SKM-1 treated with dmso at 0.1 percent for 144 hours (cell line): Measurements from ENCODE around the gene ADAMTS16.

Experiments used
- DNase-seq: peaks from one replicate; lab custom pipeline; 2025; ENCODE audit not compliant: unreplicated experiment; lab: John Stamatoyannopoulos, UW

The ADAMTS16 gene

DNA sequence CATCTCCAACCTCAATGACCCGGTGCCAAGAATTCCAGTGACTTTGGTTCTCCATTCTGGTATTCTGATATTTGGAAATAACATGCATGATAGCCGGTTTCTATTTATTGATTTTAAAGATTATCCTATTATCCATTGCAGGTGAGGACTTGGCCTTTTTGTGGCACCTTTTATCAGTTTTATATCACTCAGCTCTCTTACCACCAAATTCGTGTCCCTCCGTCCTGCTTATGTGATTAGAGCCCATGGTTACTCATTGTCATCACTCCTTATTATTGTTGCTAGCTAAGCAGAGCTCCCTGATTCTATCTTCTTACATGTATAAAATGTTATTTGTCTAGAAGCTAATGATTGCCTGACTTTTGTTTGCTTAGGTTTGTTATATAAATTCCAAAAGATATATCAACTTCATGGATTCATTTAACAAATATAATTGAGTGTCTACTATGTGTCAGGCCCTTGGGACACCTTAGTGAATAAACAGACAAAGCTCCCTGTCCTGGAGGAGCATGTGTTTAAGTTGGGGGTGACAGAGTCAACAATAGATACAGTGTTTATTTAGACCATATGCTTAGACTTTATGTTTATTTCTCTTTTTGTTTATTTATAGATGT lies 138.2 kb downstream of the ADAMTS16 start:
- DNase-seq, result no peak

DNA sequence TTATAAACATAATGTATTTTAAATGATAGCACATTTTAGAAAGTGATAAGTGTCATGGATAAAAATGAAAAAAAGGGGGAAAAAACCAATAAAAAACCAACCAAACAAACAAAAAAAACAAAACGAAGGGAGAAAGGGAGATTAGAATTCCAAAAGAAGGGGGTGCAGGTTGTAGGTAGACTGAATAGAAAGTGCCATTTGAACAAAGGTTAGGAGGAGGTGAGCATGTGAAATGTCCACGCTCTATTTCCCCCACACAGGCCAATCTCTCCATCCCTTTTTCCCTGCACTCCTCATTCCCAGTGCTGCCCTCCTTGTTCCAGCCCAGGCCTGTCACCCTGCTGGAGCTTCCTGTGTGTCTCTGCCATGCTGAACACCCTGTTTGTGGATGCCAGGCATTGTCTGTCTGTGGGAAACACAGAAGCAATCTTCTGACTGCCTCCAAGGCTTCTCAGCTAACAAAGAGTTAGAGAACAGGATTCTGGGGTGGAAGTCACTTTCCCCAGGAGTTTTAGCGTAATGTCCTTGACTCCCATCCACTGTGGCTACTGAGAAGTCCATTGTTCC lies 138.8 kb downstream of the ADAMTS16 start:
- DNase-seq, result no peak

DNA sequence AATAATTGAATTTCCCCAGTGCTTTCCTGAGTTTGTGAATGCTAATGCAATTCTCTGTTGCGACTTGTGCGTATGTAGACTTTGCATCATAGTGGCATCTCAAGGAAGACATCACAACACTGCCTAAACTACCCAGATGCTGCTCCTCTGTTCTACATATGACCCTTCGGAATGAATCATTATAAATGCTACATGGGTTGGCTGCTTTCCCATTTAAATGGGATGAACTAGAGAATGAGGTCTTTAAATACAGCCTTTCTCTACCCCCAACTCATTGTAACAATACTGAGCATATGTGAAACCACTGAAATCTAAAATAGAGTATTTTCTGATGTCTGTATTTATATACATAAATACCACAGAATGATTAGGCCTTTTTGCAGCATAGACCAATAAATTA lies 145.8 kb downstream of the ADAMTS16 start:
- no peak for DNase-seq

DNA sequence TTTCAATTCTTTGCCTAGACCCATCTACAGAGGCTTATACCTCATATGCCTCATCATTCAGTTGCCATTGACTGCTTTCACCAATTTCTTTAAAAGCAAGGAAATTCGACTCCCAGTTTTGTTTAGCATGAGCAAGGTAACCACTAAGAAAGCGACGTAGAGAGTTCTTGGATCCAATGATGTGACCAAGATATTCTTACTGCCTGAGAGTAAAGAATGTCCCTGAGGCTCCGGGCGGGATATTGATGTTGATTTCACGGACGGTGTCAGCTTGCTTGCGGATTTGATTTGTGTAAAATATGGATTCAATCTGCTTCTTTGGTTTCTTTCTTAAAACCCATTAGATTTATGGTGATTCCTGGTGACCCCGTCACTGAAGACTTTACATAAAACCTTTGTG lies 147.3 kb downstream of the ADAMTS16 start:
- no peak for DNase-seq

DNA sequence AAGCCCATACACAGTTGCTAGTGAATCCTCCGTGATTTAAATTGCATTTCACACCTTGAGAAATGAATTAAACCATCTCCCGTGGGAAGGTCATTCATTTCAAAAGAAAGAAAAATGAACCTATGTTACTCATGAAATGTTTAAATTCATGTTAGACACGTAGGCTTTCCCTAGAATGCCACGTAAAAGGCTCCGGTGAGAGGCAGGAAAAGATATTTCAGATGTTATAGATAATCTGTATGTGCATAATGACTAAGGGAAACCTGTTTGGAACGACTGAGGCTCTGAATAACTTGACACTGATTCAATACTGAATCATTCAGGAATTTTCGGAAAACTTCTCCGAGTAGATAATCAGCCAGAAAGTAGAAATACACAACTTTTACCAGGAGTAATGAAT lies 148.1 kb downstream of the ADAMTS16 start:
- no peak for DNase-seq

DNA sequence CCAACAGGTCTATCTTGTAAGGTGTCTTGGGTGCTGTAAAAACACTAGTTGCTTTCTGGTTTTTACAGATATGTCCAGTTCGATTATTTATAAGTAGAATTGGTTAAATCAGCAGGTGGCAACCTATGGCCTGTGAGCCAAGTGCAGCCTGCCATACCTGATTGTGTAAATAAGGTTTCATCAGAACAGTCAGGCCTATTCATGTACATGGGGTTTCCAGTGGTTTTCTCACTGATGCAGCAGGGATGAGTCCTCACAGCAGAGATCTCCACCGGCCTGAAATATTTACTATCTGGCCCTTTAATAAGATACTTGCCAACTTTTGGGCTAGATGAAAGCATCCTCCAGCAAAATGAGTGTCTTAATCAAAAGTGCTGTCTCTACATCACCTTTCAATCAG lies 149.4 kb downstream of the ADAMTS16 start:
- DNase-seq, result no peak

DNA sequence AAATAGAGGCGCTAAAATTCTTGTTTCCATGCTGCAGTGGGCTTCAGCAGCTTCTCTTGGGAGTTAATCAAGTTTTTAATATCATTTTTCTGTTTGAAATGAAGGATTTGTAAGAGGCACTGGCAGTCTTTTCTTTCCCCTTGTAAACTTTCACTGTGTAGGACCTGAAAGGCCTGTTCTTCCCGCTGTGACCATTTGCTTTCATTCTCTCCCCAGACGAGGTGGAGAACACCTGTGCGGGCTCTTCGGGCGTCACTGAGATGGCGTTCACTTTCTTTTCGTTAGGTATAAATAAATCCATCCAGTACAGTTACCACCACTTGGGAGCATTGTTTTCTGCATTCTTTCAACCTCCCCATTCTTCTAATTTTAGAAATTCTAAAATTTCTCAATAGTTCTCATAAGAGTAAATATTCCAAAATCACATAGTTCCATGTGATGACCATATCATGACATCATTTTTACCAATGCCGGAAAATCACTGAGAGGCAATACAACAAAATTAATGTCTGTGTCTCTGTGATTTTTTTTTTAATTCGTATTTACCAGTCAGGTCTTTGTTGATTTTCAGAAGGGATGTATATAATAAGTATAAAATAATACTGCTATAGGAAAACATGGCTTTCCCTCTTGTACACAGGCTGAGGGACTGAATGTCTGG lies 150.7 kb downstream of the ADAMTS16 start:
- no peak for DNase-seq

DNA sequence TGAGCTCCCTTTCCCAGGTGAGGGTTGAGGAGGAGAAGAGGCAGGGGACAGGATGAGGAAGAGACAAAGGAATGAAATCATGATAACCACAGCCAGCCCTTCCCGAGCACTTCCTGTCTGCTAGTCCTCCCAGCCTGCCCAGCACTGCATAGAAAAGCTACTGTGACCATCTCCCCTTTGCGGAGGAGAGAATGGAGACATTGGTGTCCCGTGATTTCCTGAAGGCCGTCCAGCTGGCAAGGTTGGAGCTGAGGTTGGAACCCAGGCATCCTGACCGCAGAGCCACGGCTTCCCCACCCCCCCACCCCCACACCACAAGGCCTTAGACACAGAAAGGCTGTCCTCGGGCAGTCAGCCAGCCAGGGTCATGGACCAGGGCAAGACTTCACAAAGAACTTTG lies 151.2 kb downstream of the ADAMTS16 start:
- no peak for DNase-seq

DNA sequence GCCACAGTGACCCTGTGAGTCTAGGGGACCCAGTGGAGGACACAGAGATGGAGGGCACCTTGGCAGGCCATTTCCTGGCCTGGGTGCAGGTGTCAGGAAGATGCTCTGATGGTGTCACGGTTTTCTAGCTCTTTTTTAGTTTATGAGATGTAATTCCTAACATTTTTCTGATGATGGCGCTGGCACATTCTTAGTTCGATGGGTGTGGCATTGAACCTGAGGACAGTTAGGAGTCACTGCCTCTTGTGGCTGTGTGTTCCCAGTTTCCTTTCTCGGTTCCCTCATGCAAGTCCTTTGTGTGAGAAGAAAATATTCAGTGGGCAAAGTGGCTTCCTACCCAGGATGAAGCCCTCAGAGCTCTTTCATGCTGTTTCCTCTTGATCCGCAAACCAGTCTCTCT lies 152.9 kb downstream of the ADAMTS16 start:
- no peak for DNase-seq

DNA sequence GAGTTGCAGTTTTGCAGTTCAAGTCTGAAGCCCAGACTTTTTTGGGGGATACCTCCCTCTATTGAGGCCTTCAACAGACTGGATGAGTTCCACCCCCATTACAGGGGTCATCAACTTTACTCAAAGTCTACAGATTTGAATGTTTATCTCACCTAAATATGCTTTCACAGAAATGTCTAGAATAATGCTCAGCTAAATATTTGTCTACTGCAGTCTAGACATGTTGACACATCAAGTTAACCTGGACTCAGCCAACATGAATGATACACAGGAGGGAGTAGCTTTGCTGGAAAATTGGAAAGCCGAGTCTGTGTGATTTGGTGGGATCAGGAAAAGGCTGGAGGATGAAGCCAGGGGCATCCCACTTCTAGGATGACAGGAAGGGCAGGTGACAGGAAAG lies 154.3 kb downstream of the ADAMTS16 start:
- DNase-seq, result no peak

DNA sequence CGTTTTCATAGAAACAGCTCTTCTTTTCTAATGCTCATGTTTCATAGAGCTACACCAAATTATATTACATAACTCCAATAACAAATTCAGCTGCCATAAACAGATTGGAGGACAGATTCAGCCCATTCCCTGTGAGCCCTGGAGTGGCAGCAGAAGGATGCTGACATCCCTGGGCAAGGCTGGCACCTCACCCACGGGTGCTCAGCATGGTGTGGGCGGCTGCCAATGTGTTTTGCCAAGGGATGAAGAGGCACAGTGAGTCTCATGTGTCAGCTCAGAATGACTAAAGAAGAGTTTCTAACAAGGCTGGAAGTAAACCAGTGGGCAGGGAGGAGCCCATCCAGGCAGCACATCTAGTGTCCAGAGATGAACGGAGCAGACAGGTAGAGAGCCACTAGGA lies 155.2 kb downstream of the ADAMTS16 start:
- no peak for DNase-seq

DNA sequence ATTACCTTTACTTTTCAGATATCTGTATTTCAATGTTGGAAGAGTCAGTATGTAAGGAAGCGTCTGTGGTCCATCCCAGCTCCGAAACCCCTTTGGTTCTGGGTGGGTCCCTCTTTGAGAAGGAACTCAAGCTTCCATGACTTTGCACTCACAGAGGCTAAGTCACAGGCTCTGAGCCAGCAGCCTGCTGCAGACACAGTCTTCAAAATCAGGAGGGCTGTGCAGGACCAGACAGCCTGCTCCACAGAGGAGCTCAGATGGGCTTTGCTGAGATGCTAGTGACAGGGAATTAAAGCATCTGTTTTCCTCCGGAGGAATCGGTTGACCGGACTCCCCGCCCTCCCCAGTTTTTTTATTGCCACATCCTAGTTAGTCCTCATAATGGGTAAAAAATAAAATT lies 155.9 kb downstream of the ADAMTS16 start:
- DNase-seq, result no peak

DNA sequence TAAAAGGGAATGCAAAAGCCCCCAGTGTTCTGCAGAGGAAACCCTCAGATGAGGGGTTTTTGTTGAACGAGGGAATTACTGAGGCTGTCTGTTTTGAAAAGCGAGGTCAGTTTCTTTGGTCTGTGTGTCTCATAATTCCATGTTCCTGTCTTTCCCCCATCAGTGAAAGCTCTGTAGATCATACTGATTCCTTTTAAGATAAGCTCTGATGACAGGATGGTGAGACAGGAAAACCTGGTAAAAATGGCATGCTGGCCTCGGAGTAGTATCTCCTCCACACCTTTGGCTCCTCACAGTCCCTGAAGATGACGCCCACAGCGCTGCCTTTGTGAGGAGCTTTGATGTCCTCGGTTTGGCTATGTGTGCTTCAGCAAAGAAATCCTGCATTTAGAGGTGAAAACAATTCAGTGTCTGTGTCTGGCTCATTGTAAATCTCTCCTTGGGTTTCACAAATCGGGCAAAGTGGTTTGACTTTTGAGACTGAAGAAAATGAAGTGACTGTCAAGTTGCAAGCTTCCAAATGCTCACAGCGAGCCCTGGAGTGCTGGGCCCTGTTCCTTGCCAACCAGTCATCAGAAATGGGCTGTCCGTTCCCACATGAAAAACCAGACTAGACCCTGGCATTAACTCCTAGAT lies 157.4 kb downstream of the ADAMTS16 start:
- no peak for DNase-seq

DNA sequence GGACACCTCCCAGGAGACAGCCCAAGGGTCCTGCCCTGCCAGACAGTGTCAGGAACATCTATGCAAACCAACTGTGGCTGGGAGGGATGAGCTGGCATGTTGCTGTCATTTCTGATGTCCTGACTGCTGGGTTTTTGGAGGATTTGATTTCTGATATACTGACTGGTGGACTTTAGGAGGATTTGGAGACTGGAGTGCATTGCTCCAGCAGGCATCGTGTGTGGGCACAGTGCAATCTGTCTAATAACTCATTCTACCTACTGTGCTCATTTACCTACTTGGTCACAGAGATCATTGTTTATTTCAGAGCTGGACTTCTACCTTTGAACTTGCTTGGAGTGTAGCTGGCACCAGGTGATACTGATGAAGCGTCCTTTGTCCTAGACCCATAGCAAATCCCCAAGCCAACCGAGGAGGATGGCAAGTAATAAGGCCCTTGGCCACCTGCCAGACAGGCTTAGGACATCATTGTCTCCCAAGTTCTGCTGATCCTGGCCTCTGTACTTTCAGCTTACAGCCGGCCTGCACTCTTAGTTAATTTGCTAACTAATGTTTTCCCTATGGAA lies 158.0 kb downstream of the ADAMTS16 start:
- DNase-seq, result no peak

DNA sequence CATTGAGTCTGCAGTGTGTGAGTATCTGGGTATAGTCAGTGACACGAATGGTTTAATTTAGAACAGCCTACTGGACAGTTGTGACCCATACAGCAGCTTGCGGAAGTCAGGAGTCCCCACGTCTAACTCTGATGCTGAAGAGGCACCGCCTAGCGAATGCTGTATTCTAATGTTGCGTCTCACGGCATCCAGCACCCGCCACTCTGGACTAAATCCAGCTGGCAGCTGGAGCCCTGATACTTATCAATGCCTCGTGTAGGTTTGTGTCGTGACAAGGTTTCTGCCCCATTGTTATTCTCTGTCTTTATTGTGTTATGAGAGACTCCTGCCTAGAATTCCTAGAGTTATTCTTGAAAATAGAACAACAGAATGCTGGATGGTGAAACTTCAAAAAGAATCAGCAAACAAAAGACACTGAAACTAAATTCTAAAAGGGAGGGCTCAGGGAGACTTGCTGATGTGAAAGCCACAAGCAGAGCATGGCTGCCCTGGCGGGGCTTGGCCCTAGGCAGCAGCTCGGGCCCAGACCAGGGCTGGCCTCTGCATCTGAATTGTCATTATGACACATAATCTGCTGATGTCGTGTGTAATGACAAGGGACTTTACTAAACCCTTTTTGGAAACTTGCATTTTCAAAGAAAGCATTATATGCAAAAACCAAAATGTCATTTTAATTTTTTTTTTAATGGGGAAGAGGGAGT lies 158.9 kb downstream of the ADAMTS16 start:
- DNase-seq, result no peak

DNA sequence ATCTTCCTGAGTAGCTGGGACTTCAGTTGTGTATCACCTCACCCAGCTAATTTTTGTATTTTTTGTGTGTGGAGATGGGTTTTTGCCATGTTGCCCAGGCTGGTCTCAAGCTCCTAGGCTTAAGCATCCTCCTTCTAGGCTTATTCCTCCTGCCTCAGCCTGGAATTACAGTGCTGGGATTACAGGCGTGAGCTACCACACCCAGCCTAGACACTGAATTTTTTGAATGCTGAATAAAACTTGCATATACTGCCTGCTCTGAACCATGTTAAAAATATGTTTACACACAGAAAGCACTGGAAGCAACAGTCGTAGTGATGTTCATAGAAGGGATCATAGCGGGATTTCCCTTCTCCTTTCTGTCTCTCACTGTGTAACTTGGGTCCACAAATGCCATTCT lies 161.0 kb downstream of the ADAMTS16 start:
- DNase-seq, result no peak

DNA sequence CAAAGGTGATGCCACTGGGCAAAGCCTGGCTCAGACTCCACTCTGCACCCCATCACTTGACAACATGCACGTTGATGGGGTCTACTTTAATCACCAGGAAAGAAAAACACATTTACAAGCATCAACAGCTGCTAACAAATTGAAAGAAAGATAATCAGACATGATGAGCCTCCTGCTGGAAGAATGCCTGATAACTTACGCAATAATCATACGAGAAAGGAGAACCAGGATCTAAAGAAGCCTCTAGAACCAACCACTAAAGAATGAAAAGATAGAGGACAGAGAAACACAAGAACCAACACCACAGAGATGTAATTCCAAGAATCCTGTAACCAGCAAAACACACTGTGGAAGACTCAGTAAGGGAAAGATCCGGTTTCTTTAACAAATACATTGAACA lies 162.1 kb downstream of the ADAMTS16 start:
- DNase-seq, result no peak

DNA sequence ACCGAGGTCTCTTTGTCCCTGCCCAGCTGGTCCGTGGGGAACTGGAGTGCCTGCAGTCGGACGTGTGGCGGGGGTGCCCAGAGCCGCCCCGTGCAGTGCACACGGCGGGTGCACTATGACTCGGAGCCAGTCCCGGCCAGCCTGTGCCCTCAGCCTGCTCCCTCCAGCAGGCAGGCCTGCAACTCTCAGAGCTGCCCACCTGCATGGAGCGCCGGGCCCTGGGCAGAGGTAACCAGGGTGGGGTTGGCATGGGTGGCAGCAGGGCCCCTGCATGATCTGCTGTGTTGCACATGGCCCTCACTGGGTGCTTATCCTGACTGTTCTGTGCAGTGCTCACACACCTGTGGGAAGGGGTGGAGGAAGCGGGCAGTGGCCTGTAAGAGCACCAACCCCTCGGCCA lies 163.1 kb downstream of the ADAMTS16 start:
- no peak for DNase-seq

DNA sequence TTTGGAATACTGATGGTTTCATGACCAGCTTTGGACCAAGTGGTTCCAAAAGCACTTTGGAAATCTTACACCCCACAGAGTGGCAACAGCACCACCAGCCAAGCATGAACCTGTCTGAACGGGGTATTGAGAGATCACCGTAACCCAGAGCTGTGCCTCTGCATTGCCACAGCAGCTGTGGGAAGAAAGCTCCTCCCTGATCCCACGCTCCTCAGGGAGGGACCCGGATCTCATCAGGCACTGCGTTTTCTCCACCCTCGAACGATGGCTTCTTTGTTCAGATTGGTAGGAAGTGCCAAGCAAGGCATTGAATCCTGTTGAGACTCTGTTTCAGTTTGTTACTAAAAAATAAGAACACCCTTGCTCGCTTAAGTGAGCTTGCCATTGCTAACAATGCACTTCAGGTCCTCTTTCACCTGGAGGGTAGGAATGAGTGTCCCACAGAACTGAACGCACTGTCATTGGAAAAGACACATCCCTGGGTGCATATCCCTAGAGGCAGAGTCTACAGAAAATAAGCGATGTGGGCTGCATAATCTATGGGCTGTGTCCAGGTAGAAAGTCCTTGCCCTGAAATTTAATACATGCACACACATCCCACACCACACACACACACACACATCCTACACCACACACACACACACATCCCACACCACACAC lies 164.4 kb downstream of the ADAMTS16 start:
- DNase-seq, result no peak

DNA sequence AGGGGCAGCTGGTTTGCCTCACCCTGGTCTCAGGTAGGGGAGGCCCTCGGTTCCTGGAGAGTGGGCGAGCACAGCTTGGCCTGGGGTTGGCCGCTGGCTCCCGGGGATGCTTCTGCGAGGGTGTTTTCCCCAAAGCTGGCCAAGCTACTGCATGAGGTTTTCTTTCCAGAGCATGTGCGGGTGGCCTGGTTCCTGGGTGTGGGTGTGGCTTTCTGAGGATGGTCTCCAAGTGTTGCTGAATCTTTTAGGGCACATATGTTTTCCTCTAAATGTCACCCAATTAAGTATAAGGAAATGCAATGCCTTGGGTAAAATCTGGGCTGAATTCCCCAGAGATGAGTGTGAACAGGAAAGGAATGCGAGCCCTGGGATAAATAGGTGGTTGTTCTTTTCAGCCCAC lies 166.6 kb downstream of the ADAMTS16 start:
- DNase-seq, result no peak

DNA sequence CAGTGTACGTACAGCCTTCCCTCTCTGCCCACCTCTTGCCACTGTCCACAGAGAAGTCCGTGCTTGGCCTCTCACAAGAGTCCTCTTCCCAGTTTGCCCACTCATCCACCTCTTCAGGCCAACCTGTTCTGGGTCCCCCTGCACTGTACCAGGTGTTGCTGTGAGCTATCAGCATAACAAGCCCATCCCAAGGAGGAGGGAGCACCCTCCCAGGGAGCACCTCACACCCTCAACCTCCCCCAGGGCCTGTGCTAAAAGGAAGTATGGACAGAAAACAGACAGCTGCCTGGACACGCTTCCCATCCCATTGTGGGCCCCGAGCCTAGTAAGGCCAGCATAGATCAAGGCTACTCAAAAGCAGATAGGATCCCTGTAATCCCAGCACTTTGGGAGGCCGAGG lies 168.2 kb downstream of the ADAMTS16 start:
- no peak for DNase-seq
